Lower lobe of right lung (tissue), 2 donors: ENCODE measurements around the gene SMG6. TPM values are rescaled to one million over a fixed set of nuclear protein-coding genes. Genes with fewer than 3 reads are reported as not detected.

Experiments
- ATAC-seq, 2 donors: fragments of 200-7000 bp; cut with Tn5 transposase; one replicate each; pipeline ENCODE4 v1.9.1; 2020 to 2022; ENCODE audit warnings: mild to moderate bottlenecking in 2 of 2, moderate library complexity in 2 of 2
- DNase-seq: peaks from one replicate; pipeline ENCODE4 v3.0.0-alpha.2; 2020
- H3K27ac ChIP-seq: fragments of 200-600 bp; one replicate; pipeline ENCODE4 v1.8.0; 2022
- H3K27me3 ChIP-seq: fragments of 200-600 bp; one replicate; pipeline ENCODE4 v1.8.0; 2022; ENCODE audit warnings: low read depth
- H3K36me3 ChIP-seq: fragments of 200-600 bp; one replicate; pipeline ENCODE4 v1.8.0; 2022; ENCODE audit warnings: mild to moderate bottlenecking
- H3K4me1 ChIP-seq: fragments of 200-600 bp; one replicate; pipeline ENCODE4 v1.8.0; 2022
- H3K4me3 ChIP-seq: fragments of 200-600 bp; one replicate; pipeline ENCODE4 v1.8.0; 2022; ENCODE audit warnings: mild to moderate bottlenecking
- H3K9me3 ChIP-seq: fragments of 200-600 bp; one replicate; pipeline ENCODE4 v1.8.0; 2022
- intact Hi-C: fragments of 100-400 bp; cut with DNase I; formaldehyde crosslinking; loops from one replicate; pipeline ENCODE4 v1.11.0; 2022
- total RNA-seq: library from RNA; stranded (reverse); fragmentation: NEBNext Ultra II Directional; extraction: Animal tissue kit (Norgen Biotek cat#: 25700); gene quantifications from one replicate; pipeline ENCODE4 v1.2.1, GENCODE V29; 2021
- TF ChIP-seq, protein P1 (sequence below): fragments of 200-600 bp; IDR thresholded peaks from one replicate; pipeline ENCODE4 v1.8.0; 2022; ENCODE audit warnings: antibody characterized with exemption, mild to moderate bottlenecking
- donor health status: DM: no; HTN: yes; CAD: no; lungs with severe emphysema.

Gene SMG6
- total RNA-seq, 1 donor from 2014 or later: 33.8 TPM

DNA sequence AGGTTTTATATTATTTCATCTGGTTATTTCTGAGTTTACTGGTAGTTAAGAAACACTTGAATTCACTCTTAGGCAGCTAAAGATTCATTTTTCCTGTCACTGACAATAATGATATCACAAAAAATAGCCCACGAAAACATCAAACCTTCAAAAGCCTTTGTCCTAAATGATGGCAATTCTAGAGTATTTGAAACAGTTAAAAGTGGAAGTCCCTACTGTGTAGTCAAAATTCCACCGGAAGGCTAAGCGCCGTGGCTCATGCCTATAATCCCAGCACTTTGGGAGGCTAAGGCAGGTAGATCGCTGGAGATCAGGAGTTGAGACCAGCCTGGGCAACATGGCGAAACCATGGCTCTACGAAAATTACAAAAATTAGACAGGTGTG, 145.2 kb downstream of the SMG6 start:
- intact Hi-C loops: no loop called here
- no peak for ATAC-seq
- TF ChIP-seq, protein P1, sequence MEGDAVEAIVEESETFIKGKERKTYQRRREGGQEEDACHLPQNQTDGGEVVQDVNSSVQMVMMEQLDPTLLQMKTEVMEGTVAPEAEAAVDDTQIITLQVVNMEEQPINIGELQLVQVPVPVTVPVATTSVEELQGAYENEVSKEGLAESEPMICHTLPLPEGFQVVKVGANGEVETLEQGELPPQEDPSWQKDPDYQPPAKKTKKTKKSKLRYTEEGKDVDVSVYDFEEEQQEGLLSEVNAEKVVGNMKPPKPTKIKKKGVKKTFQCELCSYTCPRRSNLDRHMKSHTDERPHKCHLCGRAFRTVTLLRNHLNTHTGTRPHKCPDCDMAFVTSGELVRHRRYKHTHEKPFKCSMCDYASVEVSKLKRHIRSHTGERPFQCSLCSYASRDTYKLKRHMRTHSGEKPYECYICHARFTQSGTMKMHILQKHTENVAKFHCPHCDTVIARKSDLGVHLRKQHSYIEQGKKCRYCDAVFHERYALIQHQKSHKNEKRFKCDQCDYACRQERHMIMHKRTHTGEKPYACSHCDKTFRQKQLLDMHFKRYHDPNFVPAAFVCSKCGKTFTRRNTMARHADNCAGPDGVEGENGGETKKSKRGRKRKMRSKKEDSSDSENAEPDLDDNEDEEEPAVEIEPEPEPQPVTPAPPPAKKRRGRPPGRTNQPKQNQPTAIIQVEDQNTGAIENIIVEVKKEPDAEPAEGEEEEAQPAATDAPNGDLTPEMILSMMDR: no peak

DNA sequence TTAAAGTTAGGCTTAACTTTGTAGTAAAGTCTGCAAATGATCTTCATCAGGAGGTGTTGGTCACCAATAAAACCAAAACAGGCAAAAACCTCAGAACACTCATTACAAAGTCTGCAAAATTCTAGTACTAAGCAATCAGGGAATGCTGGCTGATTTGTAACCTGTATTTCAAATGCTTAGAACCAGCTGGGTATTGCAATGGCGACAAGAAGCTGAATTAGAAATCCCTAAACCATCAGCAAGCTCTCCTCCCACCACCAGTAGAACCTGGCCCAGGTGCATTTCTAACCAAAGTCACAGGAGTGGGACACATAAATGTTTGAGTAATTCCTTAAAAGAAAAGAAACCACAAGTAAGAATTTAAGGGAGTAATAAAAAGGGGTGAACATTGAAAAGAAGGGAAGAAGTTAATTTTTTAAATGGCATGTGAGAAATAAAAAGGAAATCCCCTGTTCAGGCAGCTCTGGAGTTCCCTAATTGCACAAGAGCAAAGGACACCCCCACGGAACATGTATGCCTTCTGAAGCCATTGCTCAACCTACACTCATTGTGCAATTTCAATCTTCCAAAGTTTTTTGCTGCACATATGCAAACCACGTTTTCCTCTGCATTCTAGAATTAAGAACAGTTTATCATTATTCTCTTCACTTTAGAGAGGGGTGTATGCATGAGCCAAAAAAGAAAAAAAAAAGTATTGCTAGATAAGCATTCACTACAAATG, 145.8 kb downstream of the SMG6 start:
- intact Hi-C loops: no loop called here
- ATAC-seq (peak; percentile 84 to 90), DNase-seq (no peak)
- H3K4me1 ChIP-seq: peaks cover 25% of the 10 kb centered on the region
- H3K36me3 ChIP-seq: peaks cover 16% of the 10 kb centered on the region
- H3K27ac ChIP-seq: peak overlapping the region; percentile 12
- no peaks in the 10 kb centered on the region for H3K9me3 ChIP-seq
- no peaks in the 10 kb centered on the region for H3K27me3 ChIP-seq
- TF ChIP-seq, protein P1: no peak
- H3K4me3 ChIP-seq: no peak overlapping the region

More for the DNA sequence above, 145.2 kb downstream of the SMG6 start:
- H3K4me3 ChIP-seq: no peak overlapping the region
- H3K27ac ChIP-seq: peak overlapping the region; percentile 14
- H3K36me3 ChIP-seq: peaks cover 22% of the 10 kb centered on the region
- peaks cover 25% of the 10 kb centered on the region for H3K4me1 ChIP-seq
- no peaks in the 10 kb centered on the region for H3K9me3 ChIP-seq
- H3K27me3 ChIP-seq: no peaks in the 10 kb centered on the region
- no peak for DNase-seq

DNA sequence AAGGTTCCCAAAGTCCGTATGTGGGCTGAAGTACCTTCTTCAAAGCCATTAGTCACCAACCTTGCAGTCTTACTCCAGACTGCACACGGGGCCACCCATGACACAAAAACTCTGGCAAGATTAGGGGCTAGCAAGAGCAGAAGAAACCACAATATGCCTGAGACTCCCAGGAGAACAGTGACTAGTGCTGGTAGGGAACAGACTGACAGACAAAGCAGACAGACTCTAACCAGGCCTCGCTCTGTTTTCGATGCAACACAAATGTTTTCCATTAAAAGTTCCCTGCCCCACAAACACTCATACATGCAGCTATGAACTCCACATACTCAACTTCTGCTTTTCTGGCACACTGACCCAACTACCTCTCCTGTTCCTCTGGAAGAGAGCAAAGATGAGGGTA, 146.5 kb downstream of the SMG6 start:
- Histone ChIP-seq H3K4me3 (no peak overlapping the region), H3K4me1 (peaks cover 25% of the 10 kb centered on the region), H3K9me3 (no peaks in the 10 kb centered on the region), H3K27ac (no peak overlapping the region), H3K36me3 (peaks cover 13% of the 10 kb centered on the region), H3K27me3 (no peaks in the 10 kb centered on the region)
- intact Hi-C loops: no loop called here
- TF ChIP-seq, protein P1: no peak
- ATAC-seq: peak; percentile 62
- DNase-seq: no peak

DNA sequence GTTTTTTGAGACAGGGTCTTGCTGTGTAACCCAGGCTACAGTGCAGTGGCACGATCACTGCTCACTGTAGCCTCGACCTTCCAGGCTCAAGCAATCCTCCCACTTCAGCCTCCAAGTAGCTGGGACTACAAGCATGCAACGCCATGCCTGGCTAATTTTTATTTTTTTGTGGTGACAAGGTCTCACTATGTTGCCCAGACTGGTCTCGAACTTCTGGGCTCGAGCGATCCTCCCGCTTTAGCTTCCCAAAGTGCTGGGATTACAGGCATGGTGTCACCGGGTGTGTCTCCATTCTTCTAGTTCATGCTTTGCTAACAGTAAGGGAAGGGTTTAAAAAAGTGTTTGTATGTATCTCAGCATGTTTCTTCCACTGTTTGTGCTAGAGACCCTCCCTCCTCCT, 146.9 kb downstream of the SMG6 start:
- Histone ChIP-seq H3K4me1 (peaks cover 25% of the 10 kb centered on the region), H3K27me3 (no peaks in the 10 kb centered on the region), H3K4me3 (no peak overlapping the region), H3K9me3 (no peaks in the 10 kb centered on the region), H3K36me3 (peaks cover 13% of the 10 kb centered on the region), H3K27ac (no peak overlapping the region)
- ATAC-seq (no peak), DNase-seq (no peak)
- TF ChIP-seq, protein P1: no peak
- intact Hi-C loops: no loop called here

DNA sequence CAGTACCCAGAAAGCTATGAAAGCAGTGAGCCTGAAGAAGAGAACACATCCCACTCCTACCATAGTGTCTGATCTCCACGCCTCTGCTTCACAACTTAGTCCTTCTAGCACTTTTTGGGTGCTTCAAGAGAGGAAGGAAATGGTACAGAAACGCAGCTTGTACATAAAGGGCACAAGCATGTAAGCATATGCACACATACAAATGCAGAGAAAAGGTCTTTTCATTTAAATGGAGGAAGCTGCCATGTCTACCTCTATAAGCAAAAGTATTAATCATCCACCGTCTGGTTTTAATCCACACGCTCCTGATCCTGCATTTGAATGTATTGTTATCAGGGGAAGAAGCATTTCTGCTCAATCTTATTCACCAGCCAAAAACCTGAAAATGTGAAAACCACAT, 148.0 kb downstream of the SMG6 start:
- peaks cover 14% of the 10 kb centered on the region for H3K36me3 ChIP-seq
- DNase-seq (no peak), ATAC-seq (no peak)
- H3K27ac ChIP-seq: no peak overlapping the region
- H3K27me3 ChIP-seq: no peaks in the 10 kb centered on the region
- intact Hi-C loops: no loop called here
- TF ChIP-seq, protein P1: no peak
- peaks cover 25% of the 10 kb centered on the region for H3K4me1 ChIP-seq
- H3K9me3 ChIP-seq: no peaks in the 10 kb centered on the region
- H3K4me3 ChIP-seq: no peak overlapping the region
